22Rv1 (cell line): ENCODE measurements around the gene MS4A4E.

Experiments
- ZFX ChIP-seq: fragments of 450-650 bp; IDR thresholded peaks from 2 replicates; pipeline ENCODE4 v1.6.1; 2017; ENCODE audit warnings: antibody characterized with exemption, borderline replicate concordance
- TF ChIP-seq, protein P1 (sequence below): fragments of 450-650 bp; IDR thresholded peaks from 2 replicates; pipeline ENCODE4 v1.5.1; 2017; ENCODE audit warnings: mild to moderate bottlenecking

DNA sequence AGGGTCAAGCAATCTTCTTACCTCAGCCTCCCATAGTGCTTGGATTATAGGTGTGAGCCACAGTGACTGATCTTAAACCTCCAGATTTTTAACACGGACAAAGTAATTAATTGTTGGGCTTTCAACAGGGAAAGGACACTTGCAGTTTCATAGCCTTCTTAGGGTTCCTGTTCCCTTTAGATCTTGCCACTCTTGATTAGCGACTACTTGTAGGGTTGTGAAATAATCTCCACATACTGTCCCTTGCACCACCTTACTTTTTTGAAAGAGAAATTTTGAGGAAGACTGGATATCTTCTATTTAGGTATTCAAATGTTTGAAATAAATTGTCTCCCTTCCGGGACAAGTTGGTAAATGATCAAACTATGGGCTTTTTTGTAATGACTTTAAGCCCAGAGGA, 7.6 kb downstream of the MS4A4E start:
- TF ChIP-seq, protein P1, sequence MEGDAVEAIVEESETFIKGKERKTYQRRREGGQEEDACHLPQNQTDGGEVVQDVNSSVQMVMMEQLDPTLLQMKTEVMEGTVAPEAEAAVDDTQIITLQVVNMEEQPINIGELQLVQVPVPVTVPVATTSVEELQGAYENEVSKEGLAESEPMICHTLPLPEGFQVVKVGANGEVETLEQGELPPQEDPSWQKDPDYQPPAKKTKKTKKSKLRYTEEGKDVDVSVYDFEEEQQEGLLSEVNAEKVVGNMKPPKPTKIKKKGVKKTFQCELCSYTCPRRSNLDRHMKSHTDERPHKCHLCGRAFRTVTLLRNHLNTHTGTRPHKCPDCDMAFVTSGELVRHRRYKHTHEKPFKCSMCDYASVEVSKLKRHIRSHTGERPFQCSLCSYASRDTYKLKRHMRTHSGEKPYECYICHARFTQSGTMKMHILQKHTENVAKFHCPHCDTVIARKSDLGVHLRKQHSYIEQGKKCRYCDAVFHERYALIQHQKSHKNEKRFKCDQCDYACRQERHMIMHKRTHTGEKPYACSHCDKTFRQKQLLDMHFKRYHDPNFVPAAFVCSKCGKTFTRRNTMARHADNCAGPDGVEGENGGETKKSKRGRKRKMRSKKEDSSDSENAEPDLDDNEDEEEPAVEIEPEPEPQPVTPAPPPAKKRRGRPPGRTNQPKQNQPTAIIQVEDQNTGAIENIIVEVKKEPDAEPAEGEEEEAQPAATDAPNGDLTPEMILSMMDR: no peak
- TF ChIP-seq ZFX: no peak
